Colonic mucosa (tissue), 4 donors: Measurements from ENCODE around the gene SRPX. TPM values are rescaled to one million over a fixed set of nuclear protein-coding genes. Genes with fewer than 3 reads are reported as not detected.
A peak's percentile ranks its signal among the peaks of the same experiment; 100 is the strongest.

Experiments
- DNase-seq: peaks from one replicate; pipeline ENCODE4 v3.0.0-alpha.2; 2020
- H3K27ac ChIP-seq: fragments of 200-600 bp; one replicate; pipeline ENCODE4 v1.8.0; 2021
- H3K27me3 ChIP-seq: fragments of 200-600 bp; one replicate; pipeline ENCODE4 v1.8.0; 2021
- H3K36me3 ChIP-seq: fragments of 200-600 bp; one replicate; pipeline ENCODE4 v1.8.0; 2021
- H3K4me1 ChIP-seq: fragments of 200-600 bp; one replicate; pipeline ENCODE4 v1.8.0; 2021; ENCODE audit warnings: mild to moderate bottlenecking
- H3K4me3 ChIP-seq: fragments of 200-600 bp; one replicate; pipeline ENCODE4 v1.8.0; 2021
- H3K9ac ChIP-seq, 2 donors: one replicate each; pipeline ENCODE4 v1.7.0; 2013; ENCODE audit warnings: control low read depth in 2 of 2, low read depth in 2 of 2, low read length in 2 of 2
- H3K9me3 ChIP-seq: fragments of 200-600 bp; one replicate; pipeline ENCODE4 v1.8.0; 2021
- intact Hi-C: fragments of 100-400 bp; cut with DNase I; formaldehyde crosslinking; loops from one replicate; pipeline ENCODE4 v1.14.1; 2022
- total RNA-seq, 2 donors: library from RNA; stranded (reverse); fragmentation: NEBNext Ultra II Directional in 1 of 2; extraction: Animal tissue kit (Norgen Biotek cat#: 25700) in 1 of 2; gene quantifications; one replicate each; pipeline ENCODE4 v1.2.1, GENCODE V29; 2021
- TF ChIP-seq, protein P1 (sequence below): fragments of 200-600 bp; IDR thresholded peaks from one replicate; pipeline ENCODE4 v1.8.0; 2022; ENCODE audit warnings: antibody characterized with exemption, mild to moderate bottlenecking
- donor health status: healthy.
- donor health status: DM: no; HTN: no; CAD: no.
- donor health status: DM: no; HTN: no; CAD: no.

Gene SRPX
- total RNA-seq, 2 donors from 2014 or later, result 7.6 to 15.9 TPM

DNA sequence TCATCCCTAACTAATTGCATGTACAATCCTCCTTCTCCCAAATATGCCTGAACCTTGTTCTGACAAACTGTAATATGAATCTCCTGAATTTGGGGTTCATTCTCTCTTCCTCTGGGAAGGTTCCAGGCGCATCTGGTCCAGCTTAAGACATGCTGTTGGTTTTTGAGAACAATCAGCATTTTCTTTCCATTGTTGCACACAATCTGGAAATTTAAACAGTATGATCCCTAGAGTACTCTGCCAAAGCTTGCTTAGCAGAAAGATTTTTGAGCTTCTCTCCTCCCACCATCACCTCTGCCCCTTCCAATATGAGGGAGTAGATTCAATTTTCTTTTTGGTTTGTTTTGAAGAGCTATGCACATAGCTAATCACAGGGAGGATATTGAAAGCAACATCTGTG, 50.1 kb downstream of the SRPX start:
- H3K4me1 ChIP-seq, result no peaks in the 10 kb centered on the region
- no peak overlapping the region for H3K27ac ChIP-seq
- no peaks in the 10 kb centered on the region for H3K36me3 ChIP-seq
- no peak overlapping the region for H3K4me3 ChIP-seq
- no peaks in the 10 kb centered on the region for H3K9me3 ChIP-seq
- no peak overlapping the region for H3K9ac ChIP-seq
- TF ChIP-seq, protein P1, sequence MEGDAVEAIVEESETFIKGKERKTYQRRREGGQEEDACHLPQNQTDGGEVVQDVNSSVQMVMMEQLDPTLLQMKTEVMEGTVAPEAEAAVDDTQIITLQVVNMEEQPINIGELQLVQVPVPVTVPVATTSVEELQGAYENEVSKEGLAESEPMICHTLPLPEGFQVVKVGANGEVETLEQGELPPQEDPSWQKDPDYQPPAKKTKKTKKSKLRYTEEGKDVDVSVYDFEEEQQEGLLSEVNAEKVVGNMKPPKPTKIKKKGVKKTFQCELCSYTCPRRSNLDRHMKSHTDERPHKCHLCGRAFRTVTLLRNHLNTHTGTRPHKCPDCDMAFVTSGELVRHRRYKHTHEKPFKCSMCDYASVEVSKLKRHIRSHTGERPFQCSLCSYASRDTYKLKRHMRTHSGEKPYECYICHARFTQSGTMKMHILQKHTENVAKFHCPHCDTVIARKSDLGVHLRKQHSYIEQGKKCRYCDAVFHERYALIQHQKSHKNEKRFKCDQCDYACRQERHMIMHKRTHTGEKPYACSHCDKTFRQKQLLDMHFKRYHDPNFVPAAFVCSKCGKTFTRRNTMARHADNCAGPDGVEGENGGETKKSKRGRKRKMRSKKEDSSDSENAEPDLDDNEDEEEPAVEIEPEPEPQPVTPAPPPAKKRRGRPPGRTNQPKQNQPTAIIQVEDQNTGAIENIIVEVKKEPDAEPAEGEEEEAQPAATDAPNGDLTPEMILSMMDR, result no peak
- no peak for DNase-seq
- no peaks in the 10 kb centered on the region for H3K27me3 ChIP-seq
- intact Hi-C loops, result loop anchor here (5.0 kb wide), 1 partner anchor 413 kb away; no protein-coding TSS in a partner anchor

DNA sequence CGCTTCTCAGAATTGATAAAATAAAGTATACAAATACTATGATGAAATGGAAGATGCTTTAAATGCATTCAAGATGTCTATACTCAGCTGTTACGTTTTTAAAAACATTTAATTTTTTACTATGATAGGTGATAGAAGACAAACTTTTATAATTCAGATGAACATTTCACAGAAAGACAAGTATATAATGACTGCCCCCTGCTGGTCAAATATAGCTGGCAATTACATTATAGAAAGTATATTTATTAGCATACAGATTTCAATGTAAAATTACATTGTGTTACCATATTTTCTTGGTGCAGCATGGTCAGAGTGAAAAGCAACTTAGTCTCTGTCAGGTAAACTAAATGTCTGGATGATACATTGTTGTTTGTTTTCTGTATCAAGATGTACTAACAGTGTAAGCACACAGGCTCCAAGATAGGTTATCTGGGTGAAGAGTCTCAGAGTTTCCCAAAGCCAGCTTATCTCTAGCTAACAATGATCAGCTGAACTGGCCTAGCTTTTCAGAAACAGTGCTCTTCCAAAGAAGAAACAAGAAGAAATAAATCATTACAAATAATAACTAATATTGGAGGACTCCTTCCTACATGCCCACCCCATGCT, 54.1 kb downstream of the SRPX start:
- H3K4me3 ChIP-seq, result no peak overlapping the region
- intact Hi-C loops, result loop anchor here (5.0 kb wide), 1 partner anchor 239 kb away; no protein-coding TSS in a partner anchor
- H3K27me3 ChIP-seq, result no peaks in the 10 kb centered on the region
- DNase-seq, result peak; percentile 49
- H3K9me3 ChIP-seq, result no peaks in the 10 kb centered on the region
- H3K36me3 ChIP-seq, result no peaks in the 10 kb centered on the region
- TF ChIP-seq, protein P1, result peak; percentile 70
- H3K4me1 ChIP-seq, result no peaks in the 10 kb centered on the region
- H3K9ac ChIP-seq, result no peak overlapping the region
- no peak overlapping the region for H3K27ac ChIP-seq

DNA sequence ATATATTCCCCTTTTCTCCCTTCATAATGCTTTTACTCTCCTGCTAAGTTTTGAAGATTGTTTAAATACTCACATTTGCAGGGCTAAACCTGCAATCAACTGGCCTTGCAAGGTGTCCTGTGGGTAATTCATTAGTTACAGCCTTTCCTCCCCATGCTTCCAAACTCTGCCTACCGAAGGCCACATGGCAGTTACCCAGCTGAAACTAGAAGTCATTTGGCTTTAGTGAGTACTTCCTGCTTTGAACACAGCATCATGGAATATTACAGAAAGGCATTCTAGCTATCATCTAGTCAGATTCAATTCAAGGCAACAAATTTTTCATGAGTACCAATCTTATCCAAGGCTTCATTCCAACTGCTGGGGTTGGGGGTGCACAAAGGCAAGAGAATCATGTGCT, 55.6 kb downstream of the SRPX start:
- Histone ChIP-seq H3K36me3 (no peaks in the 10 kb centered on the region), H3K4me3 (no peak overlapping the region), H3K9ac (no peak overlapping the region), H3K27me3 (no peaks in the 10 kb centered on the region), H3K4me1 (no peaks in the 10 kb centered on the region), H3K9me3 (no peaks in the 10 kb centered on the region), H3K27ac (no peak overlapping the region)
- DNase-seq, result no peak
- TF ChIP-seq, protein P1, result no peak
- intact Hi-C loops, result loop anchor here (5.0 kb wide), 1 partner anchor 238 kb away; no protein-coding TSS in a partner anchor

DNA sequence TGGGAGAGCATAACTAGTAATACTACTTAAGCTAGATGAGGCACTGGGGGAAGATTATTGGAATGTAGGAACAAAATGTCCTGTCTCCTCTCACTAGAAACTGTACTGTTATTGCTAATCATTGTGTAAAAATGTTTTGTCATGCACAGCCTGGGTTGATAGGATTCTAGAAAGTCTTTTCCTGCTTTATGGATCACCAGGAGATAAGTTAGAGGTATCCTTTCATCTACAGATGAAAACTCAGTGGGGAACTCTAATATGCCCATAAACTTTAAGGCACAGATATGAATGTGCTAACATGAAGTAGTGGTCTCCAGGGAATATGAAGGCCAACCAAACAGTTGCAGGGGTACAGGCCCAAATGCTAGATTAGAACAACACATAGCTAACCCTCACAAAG, 57.5 kb downstream of the SRPX start:
- H3K4me1 ChIP-seq, result no peaks in the 10 kb centered on the region
- TF ChIP-seq, protein P1, result no peak
- intact Hi-C loops, result no loop called here
- no peak overlapping the region for H3K9ac ChIP-seq
- H3K4me3 ChIP-seq, result no peak overlapping the region
- no peak overlapping the region for H3K27ac ChIP-seq
- H3K36me3 ChIP-seq, result no peaks in the 10 kb centered on the region
- no peaks in the 10 kb centered on the region for H3K27me3 ChIP-seq
- DNase-seq, result no peak
- no peaks in the 10 kb centered on the region for H3K9me3 ChIP-seq

DNA sequence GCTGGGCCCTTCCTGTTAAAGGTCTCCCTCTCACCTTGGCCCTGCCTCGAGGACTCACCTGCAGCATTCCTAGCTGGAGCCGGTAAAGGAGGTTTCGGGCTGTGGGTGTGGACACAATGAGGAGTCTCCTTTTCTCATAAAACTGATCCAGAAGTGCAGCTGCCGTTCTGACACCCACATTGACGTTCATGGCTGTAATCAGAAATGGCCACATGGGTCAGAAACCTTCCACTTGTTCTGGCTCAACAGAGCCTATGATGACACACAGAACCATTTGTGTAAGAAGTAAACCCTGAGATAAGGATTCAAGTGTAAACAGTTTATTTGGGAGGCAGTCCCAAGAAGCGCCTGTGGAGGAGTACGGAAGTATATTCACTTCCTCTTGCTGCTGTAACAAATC, 63.8 kb downstream of the SRPX start:
- intact Hi-C loops, result no loop called here
- Histone ChIP-seq H3K4me1 (no peaks in the 10 kb centered on the region), H3K27me3 (no peaks in the 10 kb centered on the region), H3K27ac (peak overlapping the region; percentile 40), H3K36me3 (no peaks in the 10 kb centered on the region), H3K4me3 (no peak overlapping the region), H3K9me3 (no peaks in the 10 kb centered on the region), H3K9ac (no peak overlapping the region)
- DNase-seq, result peak; percentile 51
- TF ChIP-seq, protein P1, result no peak
